Heart right ventricle (tissue), 16 donors: ENCODE measurements around the gene TRIM72. TPM values are rescaled to one million over a fixed set of nuclear protein-coding genes. Genes with fewer than 3 reads are reported as not detected.
"Not testable (repeated sequence)": the region's sequence is repeated elsewhere in the genome, so short reads cannot be mapped to it uniquely, and the experiment has no call there.

ENCODE experiments used
- ATAC-seq, 8 donors: fragments of 200-7000 bp; cut with Tn5 transposase; one replicate each; pipeline ENCODE4 v1.9.1; 2020; ENCODE audit warnings: mild to moderate bottlenecking in 8 of 8, moderate library complexity in 8 of 8, moderate number of reproducible peaks in 1 of 8
- DNase-seq, 2 donors: peaks; one replicate each; pipeline ENCODE4 v3.0.0-alpha.2; 2020
- H3K27ac ChIP-seq, 10 donors: fragments of 200-600 bp; sonication (generic) in 2 of 10; one replicate each; pipeline versions ENCODE4 v1.5.0 to v1.8.0; 2020 to 2022; ENCODE audit warnings: mild to moderate bottlenecking in 3 of 10
- H3K27me3 ChIP-seq, 7 donors: fragments of 200-600 bp; one replicate each; pipeline ENCODE4 v1.8.0; 2021 to 2022; ENCODE audit warnings: mild to moderate bottlenecking in 2 of 7
- H3K36me3 ChIP-seq, 9 donors: fragments of 200-600 bp; sonication (generic) in 1 of 9; one replicate each; pipeline versions ENCODE4 v1.5.0 to v1.8.0; 2020 to 2022; ENCODE audit warnings: mild to moderate bottlenecking in 2 of 9
- H3K4me1 ChIP-seq, 9 donors: fragments of 200-600 bp; sonication (generic) in 1 of 9; one replicate each; pipeline versions ENCODE4 v1.5.0 to v1.8.0; 2020 to 2022; ENCODE audit warnings: mild to moderate bottlenecking in 4 of 9
- H3K4me3 ChIP-seq, 10 donors: fragments of 200-600 bp; sonication (generic) in 2 of 10; one replicate each; pipeline versions ENCODE4 v1.5.0 to v1.8.0; 2020 to 2022; ENCODE audit warnings: mild to moderate bottlenecking in 7 of 10, moderate library complexity in 2 of 10
- H3K9me3 ChIP-seq, 11 donors: fragments of 200-600 bp in 10 of 11; sonication (generic) in 2 of 11; one replicate each; pipeline versions ENCODE4 v1.5.0 to v1.8.0; 2013 to 2022; ENCODE audit warnings: mild to moderate bottlenecking in 2 of 11, control low read depth in 1 of 11, moderate library complexity in 1 of 11
- WGBS, 2 donors: extraction: QIAGEN DNeasy Blood & Tissue Kit; methylation state at CpG; one replicate each; pipeline ENCODE4 v1.1.7; 2013; ENCODE audit warnings: inconsistent platforms in 1 of 2; 5-methylcytosine and 5-hydroxymethylcytosine counted together
- intact Hi-C, 10 donors: fragments of 100-400 bp; cut with DNase I; formaldehyde crosslinking; loops; one replicate each; pipeline versions ENCODE4 v1.11.1 to v1.14.2; 2022
- long read RNA-seq, 3 donors: library from polyadenylated mRNA; unstranded; transcript quantifications; one replicate each; pipeline ENCODE4 v2.0.0, GENCODE V29; 2020 to 2021
- polyA plus RNA-seq, 2 donors: library from polyadenylated mRNA; stranded (reverse); fragments of 200-250 nt; gene quantifications; one replicate each; pipeline ENCODE4 v1.2.3, GENCODE V29; 2013
- total RNA-seq, 10 donors: library from RNA; stranded (reverse); fragmentation: NEBNext Ultra II Directional in 3 of 10; extraction: Animal tissue kit (Norgen Biotek cat#: 25700) in 3 of 10; gene quantifications; one replicate each; pipeline versions ENCODE4 v1.2.1 to v1.2.4, GENCODE V29; 2021 to 2023
- TF ChIP-seq, protein P1 (sequence below), 9 donors: fragments of 200-600 bp; sonication (generic) in 2 of 9; IDR thresholded peaks; one replicate each; pipeline versions ENCODE4 v1.5.0 to v1.8.0; 2021 to 2022; ENCODE audit warnings: antibody characterized with exemption in 9 of 9, mild to moderate bottlenecking in 5 of 9, moderate library complexity in 1 of 9
- donor health status: Arrhythmogenic right ventricular cardiomyopathy.
- donor health status: ischemic (EF 13 %, LVEDD 7.1; RV severe dilation, severe dysfunction).
- donor health status: healthy with polysubstance abuse.
- donor health status: DM: no; HTN: yes; CAD: no.
- donor health status: DM: no; HTN: no; CAD: no.
- donor health status: ischemic (EF 25% LVEDD 6.9; RV normal size, moderate dysfunction).
- donor health status: ischemic (EF 25% LVEDD 5.7; RV mildly dilated, moderate dysfunction).
- donor health status: healthy.
- donor health status: DM: yes; HTN: yes; CAD: no.
- donor health status: Ischemic cardiomyopathy.
- donor health status: ischemic (EF 35%, LVEDD 5.7; RV mildly dilated, moderate dysfunction).
- donor health status: nonischemic (EF 11% LVEDD 7.7; RV severe dilation, severe dysfunction).
- donor health status: DM: yes; HTN: yes; CAD: no.
- donor health status: PGD.
- donor health status: ischemic (EF 29% LVEDD 5.4; RV normal size, mild dysfunction).
- donor health status: nonischemic (EF 23%, LVEDD 6.1; RV moderate dilation, normal function).

Gene TRIM72, protein sequence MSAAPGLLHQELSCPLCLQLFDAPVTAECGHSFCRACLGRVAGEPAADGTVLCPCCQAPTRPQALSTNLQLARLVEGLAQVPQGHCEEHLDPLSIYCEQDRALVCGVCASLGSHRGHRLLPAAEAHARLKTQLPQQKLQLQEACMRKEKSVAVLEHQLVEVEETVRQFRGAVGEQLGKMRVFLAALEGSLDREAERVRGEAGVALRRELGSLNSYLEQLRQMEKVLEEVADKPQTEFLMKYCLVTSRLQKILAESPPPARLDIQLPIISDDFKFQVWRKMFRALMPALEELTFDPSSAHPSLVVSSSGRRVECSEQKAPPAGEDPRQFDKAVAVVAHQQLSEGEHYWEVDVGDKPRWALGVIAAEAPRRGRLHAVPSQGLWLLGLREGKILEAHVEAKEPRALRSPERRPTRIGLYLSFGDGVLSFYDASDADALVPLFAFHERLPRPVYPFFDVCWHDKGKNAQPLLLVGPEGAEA
- total RNA-seq (1 to 10 TPM in 6 of 10 donors, under 1 TPM in 4; 0.61 to 4.8 (median 1.2) TPM), polyA plus RNA-seq (1 to 10 TPM in 1 of 2 donors, under 1 TPM in 1; 0.51 to 1.2 TPM)
- long read RNA-seq, donor 1, partial matches to known transcripts: 0 of 1 reads
- long read RNA-seq, donor 1, other reads (novel, unspliced or antisense): 1 of 1 reads
- long read RNA-seq, donor 2: 0 reads
- long read RNA-seq, donor 3: 0 reads

DNA sequence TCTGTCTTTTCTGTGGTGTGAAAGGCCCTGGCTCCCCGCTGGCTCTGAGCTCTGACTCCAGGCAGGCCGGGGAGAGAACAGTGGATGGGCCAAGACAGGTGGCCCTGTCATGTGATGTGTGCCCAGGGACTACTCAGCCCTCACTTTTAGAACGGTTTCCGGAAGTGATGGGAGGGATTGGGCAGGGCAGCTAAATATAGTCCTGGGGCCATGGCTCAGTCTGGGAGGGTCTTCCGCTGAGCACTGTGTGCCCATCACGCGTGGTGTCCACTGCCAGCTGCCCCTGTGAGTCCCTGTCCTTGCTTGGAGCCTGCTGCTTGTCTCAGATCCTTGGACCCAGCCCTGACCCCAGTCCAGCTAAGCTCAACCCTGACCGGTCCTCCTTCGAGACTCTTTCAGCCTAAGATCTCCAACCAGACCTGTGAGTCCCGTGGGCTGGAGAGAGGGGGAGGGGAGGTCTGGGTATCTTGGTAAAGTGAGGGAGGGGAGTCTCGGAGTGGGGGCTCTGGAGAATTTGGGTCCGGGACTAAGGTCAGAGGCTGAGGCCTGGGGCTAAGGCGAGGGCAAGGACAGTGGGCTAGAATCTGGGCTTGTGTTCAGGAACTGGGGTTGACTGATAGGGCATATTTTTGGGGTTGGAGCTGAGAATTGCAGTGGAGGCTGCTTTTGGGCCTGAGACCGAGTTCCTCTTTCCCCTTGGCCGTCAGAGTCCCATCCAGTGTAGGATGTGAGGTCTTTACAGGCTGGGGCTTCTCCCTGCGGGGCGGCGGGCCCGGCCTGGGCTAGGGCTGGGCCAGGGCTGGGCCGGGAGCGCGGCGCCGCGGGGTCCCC is at the start of gene TRIM72:
TSS of gene TRIM72 (plus strand) at position 243 of the 831 bp plus-strand sequence. CDS start 620 bp downstream, outside the sequence.
- Histone ChIP-seq H3K36me3 (no peaks in the 10 kb centered on the region), H3K4me1 (peaks cover 9 to 34% (median 27%) of the 10 kb centered on the region in 9 donors), H3K27me3 (peaks cover 0 to 54% (median 35%) of the 10 kb centered on the region in 7 donors), H3K27ac (peak within 1 kb of the TSS in 2 of 10 donors; percentile 21 to 22), H3K4me3 (peak within 1 kb of the TSS; percentile 32 to 62 (median 52)), H3K9me3 (no peaks in the 10 kb centered on the region)
- intact Hi-C loops: no loop called here
- WGBS, 2 donors: 54 to 67% methylated on average over 25 of the region's 25 CpGs
- DNase-seq: no peak
- TF ChIP-seq, protein P1, sequence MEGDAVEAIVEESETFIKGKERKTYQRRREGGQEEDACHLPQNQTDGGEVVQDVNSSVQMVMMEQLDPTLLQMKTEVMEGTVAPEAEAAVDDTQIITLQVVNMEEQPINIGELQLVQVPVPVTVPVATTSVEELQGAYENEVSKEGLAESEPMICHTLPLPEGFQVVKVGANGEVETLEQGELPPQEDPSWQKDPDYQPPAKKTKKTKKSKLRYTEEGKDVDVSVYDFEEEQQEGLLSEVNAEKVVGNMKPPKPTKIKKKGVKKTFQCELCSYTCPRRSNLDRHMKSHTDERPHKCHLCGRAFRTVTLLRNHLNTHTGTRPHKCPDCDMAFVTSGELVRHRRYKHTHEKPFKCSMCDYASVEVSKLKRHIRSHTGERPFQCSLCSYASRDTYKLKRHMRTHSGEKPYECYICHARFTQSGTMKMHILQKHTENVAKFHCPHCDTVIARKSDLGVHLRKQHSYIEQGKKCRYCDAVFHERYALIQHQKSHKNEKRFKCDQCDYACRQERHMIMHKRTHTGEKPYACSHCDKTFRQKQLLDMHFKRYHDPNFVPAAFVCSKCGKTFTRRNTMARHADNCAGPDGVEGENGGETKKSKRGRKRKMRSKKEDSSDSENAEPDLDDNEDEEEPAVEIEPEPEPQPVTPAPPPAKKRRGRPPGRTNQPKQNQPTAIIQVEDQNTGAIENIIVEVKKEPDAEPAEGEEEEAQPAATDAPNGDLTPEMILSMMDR (IDR thresholded peaks at IDR 0.05): no peak
- peak in 5 of 8 donors; percentile 11 to 36 (median 24) for ATAC-seq

DNA sequence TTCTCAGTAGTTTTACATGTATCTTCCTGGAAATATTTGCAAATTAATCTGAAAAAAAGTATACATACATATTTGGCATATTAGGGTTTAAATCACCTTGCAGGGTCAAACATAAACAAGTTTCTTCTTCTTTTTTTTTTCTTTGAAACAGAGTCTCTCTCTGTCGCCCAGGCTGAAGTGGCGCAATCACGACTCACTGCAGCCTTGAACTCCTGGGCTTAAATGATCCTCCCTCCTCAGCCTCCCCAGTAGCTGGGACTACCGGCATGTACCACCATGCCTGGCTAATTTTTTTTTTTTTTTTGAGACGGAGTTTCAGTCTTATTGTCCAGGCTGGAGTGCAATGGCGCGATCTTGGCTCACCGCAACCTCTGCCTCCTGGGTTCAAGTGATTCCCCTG is 46.6 kb upstream of the TRIM72 start:
- no peaks in the 10 kb centered on the region for H3K27me3 ChIP-seq
- no peaks in the 10 kb centered on the region for H3K36me3 ChIP-seq
- no peak for DNase-seq
- intact Hi-C loops: no loop called here
- TF ChIP-seq, protein P1 (IDR thresholded peaks at IDR 0.05): no peak
- no peaks in the 10 kb centered on the region for H3K9me3 ChIP-seq
- H3K4me1 ChIP-seq: peaks cover 0 to 10% (median 0%) of the 10 kb centered on the region in 9 donors
- no peak for ATAC-seq
- no peak overlapping the region for H3K27ac ChIP-seq
- H3K4me3 ChIP-seq: no peak overlapping the region
- 87 to 94% methylated on average over 8 of the region's 8 CpGs for WGBS, 2 donors

DNA sequence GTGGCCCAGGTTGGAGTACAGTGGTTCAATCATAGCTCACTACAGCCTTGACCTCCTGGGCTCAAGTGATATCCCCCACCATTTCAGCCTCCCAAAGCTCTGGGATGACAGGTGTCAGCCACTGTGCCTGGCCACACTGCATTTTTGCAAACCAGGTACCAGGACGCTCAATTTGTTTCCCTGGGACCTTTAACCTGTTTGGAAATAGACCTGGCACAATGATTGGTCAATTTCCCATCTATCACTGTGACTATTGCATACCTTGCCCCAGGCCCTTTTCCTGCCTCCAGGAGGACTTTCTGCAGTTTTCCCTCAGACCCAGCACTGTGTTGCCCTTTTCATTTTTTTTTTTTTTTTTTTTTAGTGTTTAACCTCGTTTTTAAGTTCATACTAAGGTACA is 45.1 kb upstream of the TRIM72 start:
- H3K4me1 ChIP-seq: peaks cover 0 to 10% (median 0%) of the 10 kb centered on the region in 9 donors
- no peak overlapping the region for H3K27ac ChIP-seq
- H3K27me3 ChIP-seq: no peaks in the 10 kb centered on the region
- ATAC-seq (no peak), DNase-seq (no peak)
- TF ChIP-seq, protein P1 (IDR thresholded peaks at IDR 0.05): no peak
- WGBS, 2 donors: 74 to 77% methylated on average over 2 of the region's 2 CpGs
- no peaks in the 10 kb centered on the region for H3K36me3 ChIP-seq
- H3K9me3 ChIP-seq: no peaks in the 10 kb centered on the region
- intact Hi-C loops: no loop called here
- no peak overlapping the region for H3K4me3 ChIP-seq

DNA sequence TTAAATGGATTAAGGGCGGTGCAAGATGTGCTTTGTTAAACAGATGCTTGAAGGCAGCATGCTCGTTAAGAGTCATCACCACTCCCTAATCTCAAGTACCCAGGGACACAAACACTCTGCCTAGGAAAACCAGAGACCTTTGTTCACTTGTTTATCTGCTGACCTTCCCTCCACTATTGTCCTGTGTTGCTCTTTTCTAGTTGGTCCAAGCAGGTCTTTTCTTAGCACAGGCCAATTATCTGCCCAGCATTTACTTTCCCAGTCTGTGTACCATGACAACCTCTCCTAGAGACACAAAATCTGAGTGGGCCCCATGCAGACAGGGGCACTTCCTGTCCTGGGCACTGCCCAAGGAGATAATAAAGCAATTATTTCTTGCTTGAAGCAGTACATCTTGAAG is 43.9 kb upstream of the TRIM72 start:
- ATAC-seq: peak in 7 of 8 donors; percentile 64 to 98 (median 93)
- H3K36me3 ChIP-seq, H3K27me3 ChIP-seq, intact Hi-C loops, H3K9me3 ChIP-seq, H3K4me1 ChIP-seq, H3K4me3 ChIP-seq: not testable (repeated sequence)
- no CpG with 5 or more reads among the region's 2 CpGs for WGBS, 2 donors
- DNase-seq: peak in 1 of 2 donors; percentile 20
- H3K27ac ChIP-seq: peak overlapping the region in 9 of 10 donors; percentile 31 to 84 (median 66)
